ENCODE measurements around the gene DYNC1I1. TPM values are rescaled to one million over a fixed set of nuclear protein-coding genes. Genes with fewer than 3 reads are reported as not detected.
A peak's percentile ranks its signal among the peaks of the same experiment; 100 is the strongest.

DYNC1I1 gene
- total RNA-seq, 3 donors from 2014 or later (not counting 1 experiment from before 2014, with no cell fraction given), result not detected

DNA sequence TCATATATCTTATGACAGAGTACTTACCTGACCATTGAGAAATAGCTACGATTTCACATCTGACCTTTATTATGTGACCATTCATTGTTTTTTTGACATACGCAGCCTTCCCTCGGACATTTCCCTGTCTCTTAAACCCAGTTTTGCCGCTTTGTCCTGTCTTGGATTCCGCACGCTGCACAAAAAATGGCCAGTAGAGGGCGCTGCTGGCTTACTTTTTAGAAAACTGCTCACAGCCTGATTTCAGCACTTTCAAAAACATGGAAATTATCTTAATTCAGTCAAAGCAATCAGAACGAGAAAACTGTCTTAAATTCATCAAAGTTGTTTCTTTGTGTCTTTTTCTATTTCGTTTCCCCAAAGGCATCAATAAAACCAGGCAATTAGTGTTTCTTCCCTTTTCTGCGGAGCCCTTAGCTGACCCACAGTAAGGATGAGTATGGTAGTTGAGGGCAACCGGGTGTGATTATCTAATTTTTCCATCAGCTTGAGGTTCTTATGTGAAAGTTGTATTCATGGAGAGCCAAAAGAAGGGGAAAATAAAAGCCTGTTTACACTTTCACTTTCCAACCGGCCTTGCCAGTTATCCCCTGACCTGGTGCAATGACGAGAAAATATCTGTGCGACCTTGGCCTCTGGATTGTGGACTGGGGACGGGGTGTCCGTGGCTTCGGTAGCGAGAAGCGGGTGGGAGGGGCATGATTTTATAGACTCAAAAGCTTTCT, 144.4 kb downstream of the DYNC1I1 start:
- Mint-ChIP-seq H3K27me3 (ENCODE audit: low read depth in 2 of 2) (peaks cover 6% of the 10 kb centered on the region in 2 donors), H3K4me1 (peaks cover 11 to 14% of the 10 kb centered on the region in 2 donors), H3K36me3 (no peaks in the 10 kb centered on the region), H3K27ac (no peak overlapping the region), H3K9me3 (no peaks in the 10 kb centered on the region), H3K4me3 (peak overlapping the region; percentile 67)
- peak; percentile 36 to 76 (median 65) for ATAC-seq
- WGBS (ENCODE audit: insufficient coverage), result 36% methylated on average over 17 of the region's 19 CpGs
- peak; percentile 60 to 78 for DNase-seq
- TF ChIP-seq, protein P1, sequence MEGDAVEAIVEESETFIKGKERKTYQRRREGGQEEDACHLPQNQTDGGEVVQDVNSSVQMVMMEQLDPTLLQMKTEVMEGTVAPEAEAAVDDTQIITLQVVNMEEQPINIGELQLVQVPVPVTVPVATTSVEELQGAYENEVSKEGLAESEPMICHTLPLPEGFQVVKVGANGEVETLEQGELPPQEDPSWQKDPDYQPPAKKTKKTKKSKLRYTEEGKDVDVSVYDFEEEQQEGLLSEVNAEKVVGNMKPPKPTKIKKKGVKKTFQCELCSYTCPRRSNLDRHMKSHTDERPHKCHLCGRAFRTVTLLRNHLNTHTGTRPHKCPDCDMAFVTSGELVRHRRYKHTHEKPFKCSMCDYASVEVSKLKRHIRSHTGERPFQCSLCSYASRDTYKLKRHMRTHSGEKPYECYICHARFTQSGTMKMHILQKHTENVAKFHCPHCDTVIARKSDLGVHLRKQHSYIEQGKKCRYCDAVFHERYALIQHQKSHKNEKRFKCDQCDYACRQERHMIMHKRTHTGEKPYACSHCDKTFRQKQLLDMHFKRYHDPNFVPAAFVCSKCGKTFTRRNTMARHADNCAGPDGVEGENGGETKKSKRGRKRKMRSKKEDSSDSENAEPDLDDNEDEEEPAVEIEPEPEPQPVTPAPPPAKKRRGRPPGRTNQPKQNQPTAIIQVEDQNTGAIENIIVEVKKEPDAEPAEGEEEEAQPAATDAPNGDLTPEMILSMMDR (IDR thresholded peaks at IDR 0.05), result peak; percentile 97
- Histone ChIP-seq H3K27me3 (ENCODE audit: control insufficient read depth, insufficient read depth, low read length) (no peaks in the 10 kb centered on the region), H3K36me3 (ENCODE audit: control insufficient read depth, insufficient read depth, low read length) (no peaks in the 10 kb centered on the region), H3K27ac (ENCODE audit: low read length) (no peak overlapping the region), H3K9me3 (ENCODE audit: control insufficient read depth, insufficient read depth, low read length) (no peaks in the 10 kb centered on the region), H3K4me1 (ENCODE audit: control insufficient read depth, insufficient read depth, low read length) (no peaks in the 10 kb centered on the region), H3K4me3 (ENCODE audit: low read length) (no peak overlapping the region)
- intact Hi-C loops (cut with micrococcal nuclease), result loop anchor here (1.0 to 2.0 kb wide), 3 partner anchors 1111 to 1916 kb away; no protein-coding TSS in a partner anchor

DNA sequence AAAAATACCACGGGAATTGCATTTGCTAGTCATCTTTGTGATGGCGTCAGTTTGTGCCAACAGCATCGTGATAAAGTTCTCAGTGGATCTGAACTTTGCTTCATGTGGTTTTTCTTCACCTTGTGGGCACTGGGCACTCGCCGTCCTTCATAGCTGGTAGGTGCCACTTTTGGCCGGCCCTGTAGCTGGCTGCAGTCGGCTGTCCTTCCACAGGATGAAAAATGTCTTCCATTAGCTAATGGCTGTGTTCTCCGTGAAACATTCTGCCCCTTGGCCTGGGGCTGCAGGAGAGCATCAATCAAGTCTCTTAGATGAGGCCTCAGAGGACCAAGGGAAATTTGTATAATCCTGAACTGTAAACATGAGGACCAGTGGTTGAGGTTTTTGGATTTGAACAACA, 145.3 kb downstream of the DYNC1I1 start:
- DNase-seq (no peak), ATAC-seq (no peak)
- no peaks in the 10 kb centered on the region for H3K36me3 ChIP-seq (ENCODE audit: control insufficient read depth, insufficient read depth, low read length)
- Mint-ChIP-seq H3K27ac (no peak overlapping the region), H3K27me3 (ENCODE audit: low read depth in 2 of 2) (peaks cover 6% of the 10 kb centered on the region in 2 donors), H3K9me3 (no peaks in the 10 kb centered on the region), H3K4me1 (peaks cover 11 to 14% of the 10 kb centered on the region in 2 donors), H3K36me3 (no peaks in the 10 kb centered on the region), H3K4me3 (peak overlapping the region; percentile 49)
- H3K27ac ChIP-seq (ENCODE audit: low read length), result no peak overlapping the region
- no peaks in the 10 kb centered on the region for H3K9me3 ChIP-seq (ENCODE audit: control insufficient read depth, insufficient read depth, low read length)
- H3K27me3 ChIP-seq (ENCODE audit: control insufficient read depth, insufficient read depth, low read length), result no peaks in the 10 kb centered on the region
- WGBS (ENCODE audit: insufficient coverage), result 53% methylated on average over 8 of the region's 8 CpGs
- no peak overlapping the region for H3K4me3 ChIP-seq (ENCODE audit: low read length)
- no peaks in the 10 kb centered on the region for H3K4me1 ChIP-seq (ENCODE audit: control insufficient read depth, insufficient read depth, low read length)
- TF ChIP-seq, protein P1 (IDR thresholded peaks at IDR 0.05), result no peak
- intact Hi-C loops (cut with micrococcal nuclease), result loop anchor here (2.0 kb wide), 1 partner anchor 1915 kb away; no protein-coding TSS in a partner anchor

DNA sequence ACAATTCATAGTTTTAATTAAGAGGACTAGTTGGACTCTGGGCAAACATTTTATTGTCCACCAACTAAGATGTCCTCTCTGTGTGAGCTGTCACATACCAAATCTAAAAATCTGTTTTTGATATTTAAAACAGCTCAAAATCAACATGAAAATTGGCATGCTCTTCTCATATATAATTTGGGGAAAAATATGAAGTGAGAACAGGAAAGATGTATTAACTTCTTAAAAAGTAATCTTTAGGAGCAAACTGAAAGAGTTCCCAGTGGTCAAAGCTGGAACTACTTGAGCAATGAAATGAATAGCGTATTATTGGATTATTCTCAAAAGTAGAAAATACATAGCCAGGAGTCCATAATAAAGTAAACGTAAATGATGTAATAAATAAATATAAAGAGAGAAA, 147.2 kb downstream of the DYNC1I1 start:
- no peaks in the 10 kb centered on the region for H3K9me3 Mint-ChIP-seq

More for the DNA sequence above, 147.2 kb downstream of the DYNC1I1 start:
- 100% methylated on average over 1 of the region's 2 CpGs for WGBS (ENCODE audit: insufficient coverage)
- DNase-seq (no peak), ATAC-seq (no peak)
- Histone ChIP-seq H3K9me3 (ENCODE audit: control insufficient read depth, insufficient read depth, low read length) (no peaks in the 10 kb centered on the region), H3K27me3 (ENCODE audit: control insufficient read depth, insufficient read depth, low read length) (no peaks in the 10 kb centered on the region), H3K36me3 (ENCODE audit: control insufficient read depth, insufficient read depth, low read length) (no peaks in the 10 kb centered on the region), H3K27ac (ENCODE audit: low read length) (no peak overlapping the region), H3K4me3 (ENCODE audit: low read length) (no peak overlapping the region), H3K4me1 (ENCODE audit: control insufficient read depth, insufficient read depth, low read length) (no peaks in the 10 kb centered on the region)
- H3K4me3 Mint-ChIP-seq, result no peak overlapping the region
- intact Hi-C loops (cut with micrococcal nuclease), result no loop called here
- H3K4me1 Mint-ChIP-seq, result peaks cover 11 to 14% of the 10 kb centered on the region in 2 donors
- no peaks in the 10 kb centered on the region for H3K36me3 Mint-ChIP-seq
- peaks cover 6 to 12% of the 10 kb centered on the region in 2 donors for H3K27me3 Mint-ChIP-seq (ENCODE audit: low read depth in 2 of 2)
- TF ChIP-seq, protein P1 (IDR thresholded peaks at IDR 0.05), result no peak
- no peak overlapping the region for H3K27ac Mint-ChIP-seq

Measured in natural killer cell (primary cell).